GM21619 (cell line): Measurements from ENCODE around the gene PHLDB3.
"Not testable (repeated sequence)": the region's sequence is repeated elsewhere in the genome, so short reads cannot be mapped to it uniquely, and the experiment has no call there.

ENCODE experiments used
- ATAC-seq: cut with Tn5 transposase; IDR thresholded peaks from one replicate; pipeline ENCODE4 v1.9.1; 2021; ENCODE audit not compliant: unreplicated experiment

Gene PHLDB3

DNA sequence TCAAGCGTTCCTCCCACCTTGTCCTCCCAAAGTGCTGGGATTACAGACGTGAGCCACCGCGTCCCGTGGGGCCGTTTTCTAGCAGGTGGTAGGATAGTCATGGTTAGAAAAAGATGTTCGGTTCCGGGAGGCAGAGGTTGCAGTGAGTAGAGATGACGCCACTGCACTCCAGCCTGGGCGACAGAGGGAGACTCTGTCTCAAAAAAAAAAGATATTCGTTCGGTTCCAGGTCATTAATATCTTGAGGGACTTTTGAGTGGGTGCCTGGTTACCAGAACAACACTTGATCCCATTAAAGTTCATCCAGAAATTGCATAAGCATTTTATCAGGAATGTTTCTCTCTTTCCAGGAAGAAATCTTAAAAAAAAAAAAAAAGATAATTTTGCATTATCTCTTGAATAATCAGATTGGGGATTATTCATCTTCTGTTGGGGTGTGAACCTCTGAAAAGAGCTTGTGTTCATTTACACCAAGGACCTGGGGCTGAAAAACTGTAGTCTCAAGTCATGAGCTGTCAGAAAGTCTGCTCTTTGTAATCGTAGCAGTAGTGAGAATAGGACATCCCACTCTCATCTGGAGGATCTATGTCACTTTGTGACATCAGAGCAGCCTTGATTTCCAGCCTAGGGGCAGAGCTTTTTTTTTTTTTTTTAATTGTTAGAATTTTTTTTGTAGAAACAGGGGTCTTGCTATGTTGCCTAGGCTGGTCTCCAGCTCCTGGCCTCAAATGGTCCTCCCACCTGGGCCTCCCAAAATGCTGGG is 23.5 kb upstream of the PHLDB3 start:
- ATAC-seq, result no peak

DNA sequence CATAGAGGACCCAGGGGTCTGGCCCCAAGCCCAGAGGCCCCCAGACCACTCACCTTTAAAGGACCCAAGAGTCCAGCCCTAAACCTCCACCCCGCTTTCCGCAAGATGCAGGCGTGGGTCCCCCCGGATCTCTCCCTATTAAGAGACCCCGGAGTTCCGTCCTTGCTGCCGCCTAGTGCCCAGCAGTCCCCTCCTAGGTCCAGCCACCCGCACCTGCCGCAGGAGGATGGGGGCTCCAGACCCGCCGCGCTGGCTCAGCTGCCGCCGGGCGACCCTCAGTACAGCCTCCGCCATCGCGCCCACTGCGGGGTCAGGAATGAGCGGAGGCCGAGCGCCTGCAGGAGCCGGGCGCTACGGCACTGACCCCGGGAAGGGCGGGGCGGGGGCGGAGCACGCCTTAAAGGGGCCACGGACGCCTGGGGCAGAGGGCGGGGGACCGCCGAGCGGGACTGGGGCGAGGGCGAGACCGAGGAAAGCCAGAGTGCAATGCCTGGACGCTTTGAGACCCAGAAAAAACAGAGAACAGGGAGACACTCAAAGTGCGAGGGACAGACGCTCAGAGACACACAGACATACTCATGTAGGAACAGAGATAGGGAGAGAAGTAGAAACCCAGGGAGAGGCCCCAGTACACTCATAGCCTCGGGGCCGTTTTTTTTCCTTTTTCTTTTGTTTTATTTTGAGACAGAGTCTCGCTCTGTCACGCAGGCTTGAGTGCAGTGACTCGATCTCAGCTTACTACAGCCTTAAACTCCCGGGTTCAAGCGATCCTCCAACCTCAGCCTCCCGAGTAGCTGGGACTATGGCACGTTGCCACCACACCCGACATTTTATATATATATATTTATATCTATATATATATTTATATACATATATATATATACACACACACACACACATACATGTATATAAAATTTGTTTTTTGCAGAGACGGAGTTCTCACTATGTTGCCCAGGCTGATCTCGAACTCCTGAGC is 22.6 kb upstream of the PHLDB3 start, which contains the start of gene ETHE1:
Gene ETHE1, minus strand, starts transcription at position 318 of the 976 bp plus-strand sequence. Its CDS starts 24 bp downstream, at position 294.
- ATAC-seq, result peak; percentile 76

GRCh38 chr19:43525836-43526771 is 21.6 kb upstream of the PHLDB3 start:
- ATAC-seq, result no peak

DNA sequence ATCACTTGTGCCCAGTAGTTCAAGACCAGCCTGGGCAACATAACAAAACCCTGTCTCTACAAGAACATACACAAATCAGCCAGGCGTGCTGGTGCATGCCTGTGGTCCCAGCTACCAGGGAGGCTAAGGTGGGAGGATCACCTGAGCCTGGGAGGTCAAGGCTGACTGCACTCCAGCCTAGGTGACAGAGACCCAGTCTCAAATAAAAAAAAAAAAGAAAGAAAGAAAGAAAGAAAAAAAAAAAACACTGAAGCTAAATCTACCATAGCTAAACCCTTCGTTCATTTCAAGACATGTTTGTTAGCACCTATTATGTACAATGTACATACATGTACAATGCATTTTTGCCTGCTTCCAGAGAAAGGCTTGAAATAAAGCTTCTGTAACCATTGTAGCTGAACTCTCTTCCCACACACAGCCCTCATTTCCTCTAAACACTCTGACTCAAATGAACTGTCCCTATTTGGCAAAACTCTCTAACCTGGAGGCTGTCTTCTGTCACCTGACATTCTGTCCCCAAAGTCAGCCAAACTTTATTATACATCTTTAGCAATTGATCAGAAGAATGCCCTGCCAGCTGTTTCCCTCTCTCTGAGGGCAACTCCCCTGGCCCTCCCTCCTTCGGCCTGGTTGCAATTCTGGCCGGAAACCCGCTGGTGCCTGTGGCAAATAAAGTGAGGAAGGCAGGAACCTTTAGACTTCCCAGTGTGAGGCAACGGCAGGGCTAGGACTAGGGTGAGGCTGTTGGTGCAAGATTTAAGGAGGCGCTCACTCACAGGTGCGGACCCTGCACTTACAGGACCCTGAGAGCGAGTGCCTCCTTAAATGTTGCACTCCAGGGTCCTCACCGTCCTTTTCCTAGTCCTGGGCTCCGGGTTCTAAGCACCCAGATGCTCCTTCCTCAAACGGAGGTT is 20.6 kb upstream of the PHLDB3 start:
- no peak for ATAC-seq

- not testable (repeated sequence) for ATAC-seq
These were observed 19.1 kb upstream of the PHLDB3 start for GRCh38 chr19:43523696-43524095.

DNA sequence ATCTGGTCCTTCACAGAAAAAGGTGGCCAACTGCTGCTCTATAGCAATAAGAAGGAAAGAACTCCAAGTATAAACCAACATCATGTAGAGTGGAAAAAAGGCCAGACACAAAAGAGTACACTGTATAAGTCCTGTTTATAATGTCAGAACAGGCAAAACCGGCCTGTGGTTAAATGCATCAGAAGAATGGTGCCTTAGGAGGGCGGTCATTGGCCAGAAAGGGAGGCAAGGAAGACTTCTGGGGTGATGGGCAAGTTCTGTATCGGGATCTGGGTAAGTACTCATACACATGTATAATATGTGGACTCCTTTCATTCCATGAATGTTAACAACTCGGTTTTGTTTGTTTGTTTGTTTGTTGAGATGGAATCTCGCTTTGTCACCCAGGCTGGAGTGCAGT is 18.4 kb upstream of the PHLDB3 start:
- ATAC-seq, result no peak

- ATAC-seq, result no peak
These were observed 15.0 kb upstream of the PHLDB3 start for GRCh38 chr19:43519436-43520088.

DNA sequence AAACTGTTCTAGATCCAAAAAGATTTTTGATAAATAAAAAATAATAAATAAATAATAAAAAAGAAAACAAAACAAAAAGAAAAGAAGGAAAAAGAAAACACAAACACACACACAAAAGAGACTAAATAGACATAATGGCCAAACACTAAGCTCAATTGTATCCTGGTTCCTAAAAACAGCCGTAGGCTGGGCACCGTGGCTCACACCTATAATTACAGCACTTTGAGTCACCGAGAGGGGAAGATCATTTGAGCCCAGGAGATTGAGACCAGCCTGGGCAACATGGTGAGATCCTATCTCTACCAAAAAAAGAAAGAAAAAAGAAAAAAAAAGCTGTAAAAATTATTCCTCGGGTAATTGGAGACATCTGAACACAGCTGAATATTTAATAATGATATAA is 13.5 kb upstream of the PHLDB3 start:
- no peak for ATAC-seq

- ATAC-seq, result not testable (repeated sequence)
These were observed 7.9 kb upstream of the PHLDB3 start for GRCh38 chr19:43512399-43512798.

GRCh38 chr19:43511324-43511723 is 6.8 kb upstream of the PHLDB3 start:
- no peak for ATAC-seq

- ATAC-seq, result no peak
These were observed 6.2 kb upstream of the PHLDB3 start for GRCh38 chr19:43510713-43511112.

DNA sequence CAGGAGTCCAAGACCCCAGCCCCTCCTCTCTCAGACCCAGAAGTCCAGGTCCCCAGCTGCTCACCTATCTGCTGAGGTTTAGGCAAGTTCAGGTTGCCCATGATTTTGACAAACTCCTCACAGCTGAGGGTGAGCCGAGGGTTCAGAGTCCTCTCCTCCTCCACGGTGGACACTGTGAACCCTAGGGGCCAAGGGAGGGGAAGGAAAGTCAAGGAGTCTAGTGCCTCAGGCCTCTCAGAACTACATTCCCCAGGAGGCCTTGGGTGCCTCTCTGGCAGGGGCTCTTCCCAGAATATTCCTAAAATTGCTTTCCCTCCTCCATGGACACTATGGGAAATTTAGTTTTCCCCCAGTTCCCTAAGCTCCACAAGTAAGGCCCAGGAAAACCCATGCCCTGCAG is 3.3 kb upstream of the PHLDB3 start:
- ATAC-seq, result no peak

- no peak for ATAC-seq
These were observed 2.1 kb upstream of the PHLDB3 start for GRCh38 chr19:43506629-43507028.

DNA sequence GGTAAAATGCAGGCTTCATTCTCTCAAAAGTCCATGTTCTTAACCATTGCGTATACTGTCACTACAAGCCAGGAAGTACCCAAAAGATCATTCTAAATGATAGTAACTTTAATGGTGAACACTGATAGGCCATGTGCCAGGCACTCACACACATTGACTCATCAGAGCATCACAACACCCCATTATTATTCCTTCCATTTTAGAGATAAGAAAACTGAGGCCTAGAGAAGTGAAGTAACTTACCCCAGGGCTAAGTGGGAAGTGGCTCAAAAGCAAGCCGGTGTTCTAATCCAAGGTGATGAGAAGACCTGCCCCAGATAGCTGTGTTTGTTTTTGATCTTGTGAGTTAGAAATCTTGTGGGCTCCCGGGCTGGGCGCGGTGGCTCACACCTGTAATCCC is 1.4 kb upstream of the PHLDB3 start:
- ATAC-seq, result no peak

- no peak for ATAC-seq
These were observed 575 bp upstream of the PHLDB3 start for GRCh38 chr19:43505186-43505456.

- ATAC-seq, result peak; percentile 93
These were observed 783 bp downstream of the PHLDB3 start for GRCh38 chr19:43503501-43504425.

DNA sequence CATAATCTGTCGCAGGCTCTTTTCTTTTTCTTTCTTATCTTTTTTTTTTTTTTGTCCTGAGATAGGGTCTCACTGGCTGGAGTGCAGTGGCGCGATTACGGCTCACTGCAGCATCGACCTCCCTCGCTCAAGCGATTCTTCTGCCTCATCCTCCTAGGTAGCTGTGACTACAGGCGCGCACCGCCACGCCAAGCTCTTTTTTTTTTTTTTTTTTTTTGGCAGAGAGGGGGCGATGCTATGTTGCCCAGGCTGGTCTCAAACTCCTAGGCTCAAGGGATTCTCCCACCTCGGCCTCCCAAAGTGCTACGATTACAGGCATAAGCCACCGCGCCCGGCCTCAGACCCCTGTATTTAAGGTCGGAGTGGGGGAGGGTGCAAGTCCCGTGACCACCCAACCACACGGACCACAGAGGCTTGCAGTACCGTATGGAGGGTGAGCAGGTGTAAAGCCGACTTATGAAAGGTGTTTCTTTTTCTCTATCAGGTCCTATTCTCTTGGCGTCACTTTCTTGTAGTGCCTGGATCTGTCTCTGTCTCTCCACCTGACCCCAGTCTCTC is 2.0 kb downstream of the PHLDB3 start:
- no peak for ATAC-seq
